HCT116 (cell line): ENCODE results near the gene CD2BP2. TPM values are rescaled to one million over a fixed set of nuclear protein-coding genes. Genes with fewer than 3 reads are reported as not detected.

Experiments used
- ATAC-seq: fragments of 200-7000 bp; cut with Tn5 transposase; 2 replicates; pipeline ENCODE4 v1.9.1; 2020; ENCODE audit warnings: mild to moderate bottlenecking, moderate library complexity
- BruUV-seq: library from RNA; stranded (reverse); fragments of 400-500 nt; replicated peaks from 2 replicates; lab custom pipeline; 2021; lab: Mats Ljungman, UMichigan
- CTCF ChIA-PET: fragments of 300-600 bp; sonication (Branson Sonifier 250); formaldehyde crosslinking; loops from one replicate; lab custom pipeline; 2021; ENCODE audit warnings: antibody characterized with exemption; lab: Charles Lee
- POLR2A ChIA-PET: fragments of 300-600, 350-600 bp; sonication (Branson Sonifier 250); formaldehyde crosslinking; loops from one replicate; lab custom pipeline; 2021; ENCODE audit warnings: antibody characterized with exemption; lab: Charles Lee
- RAD21 ChIA-PET, 2 experiments: fragments of 300-600 bp; sonication (Branson Sonifier 250); formaldehyde crosslinking; loops; one replicate each; lab custom pipeline; 2023; ENCODE audit warnings: low total read pairs in 2 of 2; ENCODE audit not compliant: uncharacterized antibody in 2 of 2, unreplicated experiment in 2 of 2, low non-redundant PET in 1 of 2; lab: Charles Lee
- DNase-seq: peaks from one replicate; pipeline ENCODE4 v3.0.0-alpha.2; 2010; ENCODE audit warnings: low read depth, low spot score
- H2AFZ ChIP-seq: fragments of 200-600 bp; shearing (Covaris generic), sonication (generic); 2 replicates; pipeline ENCODE4 v1.6.1; 2017; ENCODE audit warnings: low read depth, mixed run types, mixed read lengths, antibody characterized with exemption, low read length; ENCODE audit not compliant: poor library complexity, severe bottlenecking
- H3K27ac ChIP-seq: 2 replicates; pipeline ENCODE4 v1.5.1; 2012; ENCODE audit warnings: low read depth, low read length
- H3K27me3 ChIP-seq: fragments of 200-600 bp; sonication (generic); 2 replicates; pipeline ENCODE4 v1.6.1; 2016; ENCODE audit warnings: mixed run types, low read length, mixed read lengths; ENCODE audit not compliant: insufficient read depth
- H3K36me3 ChIP-seq, 2 experiments: fragments of 200-500 bp in 1 of 2; fragments of 200-600 bp in 1 of 2; sonication (Bioruptor generic) in 1 of 2; sonication (generic) in 1 of 2; 2 replicates each; pipeline versions ENCODE4 v1.5.1 to v1.6.1; 2014 to 2016; ENCODE audit warnings: low read length in 2 of 2, inconsistent platforms in 1 of 2, mixed read lengths in 1 of 2, mixed run types in 1 of 2; ENCODE audit not compliant: insufficient read depth in 2 of 2, control insufficient read depth in 1 of 2
- H3K4me1 ChIP-seq, 2 experiments: fragments of 200-600 bp in 1 of 2; sonication (generic) in 1 of 2; 2 replicates each; pipeline versions ENCODE4 v1.5.1 to v1.6.1; 2012 to 2017; ENCODE audit warnings: low read length in 2 of 2, inconsistent platforms in 1 of 2, mild to moderate bottlenecking in 1 of 2, mixed read lengths in 1 of 2, mixed run types in 1 of 2, moderate library complexity in 1 of 2; ENCODE audit not compliant: insufficient read depth in 2 of 2, control insufficient read depth in 1 of 2
- H3K4me2 ChIP-seq: fragments of 200-600 bp; sonication (generic); 2 replicates; pipeline ENCODE4 v1.6.1; 2017; ENCODE audit warnings: mixed run types, low read length, mixed read lengths
- H3K4me3 ChIP-seq, 2 experiments: fragments of 200-600 bp in 1 of 2; sonication (generic) in 1 of 2; replicated peaks in 1 of 2; 2 replicates each; pipeline ENCODE4 v1.5.1; 2011 to 2016; ENCODE audit warnings: low read length in 2 of 2, control low read depth in 1 of 2, low read depth in 1 of 2, mild to moderate bottlenecking in 1 of 2, mixed read lengths in 1 of 2, mixed run types in 1 of 2
- H3K79me2 ChIP-seq: fragments of 200-600 bp; sonication (generic); 2 replicates; pipeline ENCODE4 v1.6.1; 2017; ENCODE audit warnings: mild to moderate bottlenecking, mixed run types, low read length, moderate library complexity, mixed read lengths; ENCODE audit not compliant: insufficient read depth
- H3K9ac ChIP-seq: fragments of 200-600 bp; sonication (generic); 2 replicates; pipeline ENCODE4 v1.6.1; 2016; ENCODE audit warnings: low read length, mixed read lengths
- H3K9me2 ChIP-seq: fragments of 200-600 bp; sonication (generic), shearing (Covaris generic); 2 replicates; pipeline ENCODE4 v1.6.1; 2017; ENCODE audit warnings: mixed run types, mild to moderate bottlenecking, moderate library complexity; ENCODE audit not compliant: insufficient read depth
- H3K9me3 ChIP-seq, 2 experiments: fragments of 200-500 bp in 1 of 2; fragments of 200-600 bp in 1 of 2; sonication (Bioruptor generic) in 1 of 2; sonication (generic) in 1 of 2; 2 replicates each; pipeline ENCODE4 v1.6.1; 2014 to 2017; ENCODE audit warnings: low read length in 2 of 2, mixed read lengths in 2 of 2, inconsistent platforms in 1 of 2, low read depth in 1 of 2, mild to moderate bottlenecking in 1 of 2, mixed run types in 1 of 2, moderate library complexity in 1 of 2; ENCODE audit not compliant: control insufficient read depth in 1 of 2, insufficient read depth in 1 of 2
- H4K20me1 ChIP-seq: fragments of 200-600 bp; sonication (generic), shearing (Covaris generic); 2 replicates; pipeline ENCODE4 v1.6.1; 2017; ENCODE audit warnings: mixed run types, mild to moderate bottlenecking, moderate library complexity; ENCODE audit not compliant: insufficient read depth
- CBX3 ChIP-seq: IDR thresholded peaks from 2 replicates; pipeline ENCODE4 v1.6.1; 2012; ENCODE audit warnings: low read depth
- CEBPB ChIP-seq: IDR thresholded peaks from 2 replicates; pipeline ENCODE4 v1.6.1; 2012; ENCODE audit warnings: low read depth
- ELF1 ChIP-seq: IDR thresholded peaks from 2 replicates; pipeline ENCODE4 v1.6.1; 2012; ENCODE audit warnings: low read depth, borderline replicate concordance
- EZH2 ChIP-seq: fragments of 200-600 bp; sonication (generic); IDR thresholded peaks from 2 replicates; pipeline ENCODE4 v1.6.1; 2017; ENCODE audit warnings: antibody characterized with exemption, mixed run types
- EZH2phosphoT487 ChIP-seq: fragments of 200-600 bp; IDR thresholded peaks from 2 replicates; pipeline ENCODE4 v1.6.1; 2018; ENCODE audit warnings: antibody characterized with exemption, borderline replicate concordance
- JUND ChIP-seq: IDR thresholded peaks from 2 replicates; pipeline ENCODE4 v1.6.1; 2012
- MAX ChIP-seq: IDR thresholded peaks from 2 replicates; pipeline ENCODE4 v1.6.1; 2012
- RAD21 ChIP-seq: IDR thresholded peaks from 2 replicates; pipeline ENCODE4 v1.6.1; 2012; ENCODE audit warnings: low read depth, mild to moderate bottlenecking
- YY1 ChIP-seq: IDR thresholded peaks from 2 replicates; pipeline ENCODE4 v1.6.1; 2011; ENCODE audit warnings: low read length, low read depth, moderate library complexity, mild to moderate bottlenecking; ENCODE audit not compliant: insufficient replicate concordance; ENCODE audit errors: extremely low read depth
- intact Hi-C: fragments of 100-400 bp; cut with micrococcal nuclease; formaldehyde crosslinking; loops from 2 replicates; pipeline ENCODE4 v1.10.0; 2022
- total RNA-seq: library from RNA; stranded (reverse); gene quantifications from one replicate; pipeline ENCODE4 v1.2.1, GENCODE V29; 2021; ENCODE audit not compliant: unreplicated experiment

Gene CD2BP2
- total RNA-seq, 1 experiment from 2014 or later: 51.8 TPM

- no peak for TF ChIP-seq RAD21
- no peak for TF ChIP-seq CBX3
Observed at GRCh38 chr16:30377812-30378235, 22.7 kb upstream of the CD2BP2 start (continued).

GRCh38 chr16:30377050-30377811 lies 22.1 kb upstream of the CD2BP2 start:
- ATAC-seq: no peak
- RAD21 ChIA-PET: interaction anchor here in 1 of 2 experiments (1.0 kb wide), 1 partner anchor 41 kb away, joined by 13 read pairs; no protein-coding TSS in a partner anchor
- peaks cover 14 to 33% of the 10 kb centered on the region in 2 experiments for H3K4me1 ChIP-seq

More at GRCh38 chr16:30377050-30377811, 22.1 kb upstream of the CD2BP2 start:
- Histone ChIP-seq H3K27ac (peak overlapping the region; percentile 97), H3K9me3 (no peaks in the 10 kb centered on the region), H3K4me2 (peak overlapping the region; percentile 100), H3K36me3 (no peaks in the 10 kb centered on the region), H2AFZ (no peak overlapping the region), H3K4me3 (peak overlapping the region; percentile 64 to 95), H4K20me1 (no peaks in the 10 kb centered on the region), H3K9me2 (no peaks in the 10 kb centered on the region), H3K79me2 (no peaks in the 10 kb centered on the region), H3K9ac (peak overlapping the region; percentile 97), H3K27me3 (no peaks in the 10 kb centered on the region)
- intact Hi-C loops: no loop called here
- TSS peak; percentile 84 for BruUV-seq
- ChIA-PET POLR2A (interaction anchor here (0.9 kb wide), 1 partner anchor 18 kb away, joined by 3 read pairs; the partner anchor contains the start of gene ZNF48), CTCF (no interaction called here)
- no peak for TF ChIP-seq YY1
- no peak for TF ChIP-seq EZH2
- no peak for TF ChIP-seq CEBPB
- TF ChIP-seq EZH2phosphoT487: no peak
- TF ChIP-seq MAX: no peak
- no peak for TF ChIP-seq JUND
- no peak for TF ChIP-seq ELF1
- no peak for DNase-seq
